ENCODE data around the gene SLAMF6. TPM values are rescaled to one million over a fixed set of nuclear protein-coding genes. Genes with fewer than 3 reads are reported as not detected.
"Not testable (repeated sequence)": the region's sequence is repeated elsewhere in the genome, so short reads cannot be mapped to it uniquely, and the experiment has no call there.

The SLAMF6 gene
- total and polyA plus RNA-seq, 2 donors from 2014 or later, result 5.5 TPM; not detected in 1

- Histone ChIP-seq H3K9me3 (ENCODE audit: control insufficient read depth in 2 of 3, insufficient read depth in 1 of 3, low read length in 3 of 3) (peaks cover 0 to 5% (median 4%) of the 10 kb centered on the region in 3 donors), H3K4me1 (ENCODE audit: control insufficient read depth in 2 of 3, insufficient read depth in 2 of 3, low read depth in 1 of 3, low read length in 3 of 3) (no peaks in the 10 kb centered on the region), H3K27me3 (ENCODE audit: control insufficient read depth, insufficient read depth, low read length) (no peaks in the 10 kb centered on the region), H3K9ac (ENCODE audit: low read length in 3 of 3) (no peak overlapping the region), H3K27ac (ENCODE audit: low read depth in 2 of 2, low read length in 2 of 2) (no peak overlapping the region), H3K4me3 (ENCODE audit: low read length in 3 of 3) (no peak overlapping the region), H3K36me3 (ENCODE audit: control insufficient read depth in 2 of 3, insufficient read depth in 3 of 3, low read length in 3 of 3) (no peaks in the 10 kb centered on the region)
- DNase-seq (no peak), FAIRE-seq (no peak)
- intact Hi-C loops (cut with DNase I), result no loop called here
- TF ChIP-seq CTCF (IDR thresholded peaks at IDR 0.05; ENCODE audit: borderline replicate concordance, extremely low read depth, insufficient read depth), result no peak
These were observed 12.0 kb upstream of the SLAMF6 start for GRCh38 chr1:160534823-160535605.

GRCh38 chr1:160532557-160532813 is 9.4 kb upstream of the SLAMF6 start:
- DNase-seq; H3K9me3 ChIP-seq (ENCODE audit: control insufficient read depth in 2 of 3, insufficient read depth in 1 of 3, low read length in 3 of 3); H3K4me3 ChIP-seq (ENCODE audit: low read length in 3 of 3); intact Hi-C loops (cut with DNase I); H3K27me3 ChIP-seq (ENCODE audit: control insufficient read depth, insufficient read depth, low read length); H3K27ac ChIP-seq (ENCODE audit: low read depth in 2 of 2, low read length in 2 of 2); FAIRE-seq; H3K4me1 ChIP-seq (ENCODE audit: control insufficient read depth in 2 of 3, insufficient read depth in 2 of 3, low read depth in 1 of 3, low read length in 3 of 3); H3K9ac ChIP-seq (ENCODE audit: low read length in 3 of 3); H3K36me3 ChIP-seq (ENCODE audit: control insufficient read depth in 2 of 3, insufficient read depth in 3 of 3, low read length in 3 of 3): not testable (repeated sequence)

- not testable (repeated sequence) for H3K27ac ChIP-seq (ENCODE audit: low read depth in 2 of 2, low read length in 2 of 2)
These were observed 8.9 kb upstream of the SLAMF6 start for GRCh38 chr1:160531809-160532556.

GRCh38 chr1:160529401-160529952 is 6.4 kb upstream of the SLAMF6 start:
- H3K27me3 ChIP-seq (ENCODE audit: control insufficient read depth, insufficient read depth, low read length); H3K27ac ChIP-seq (ENCODE audit: low read depth in 2 of 2, low read length in 2 of 2); FAIRE-seq; H3K9me3 ChIP-seq (ENCODE audit: control insufficient read depth in 2 of 3, insufficient read depth in 1 of 3, low read length in 3 of 3); DNase-seq; H3K4me1 ChIP-seq (ENCODE audit: control insufficient read depth in 2 of 3, insufficient read depth in 2 of 3, low read depth in 1 of 3, low read length in 3 of 3); H3K4me3 ChIP-seq (ENCODE audit: low read length in 3 of 3); H3K9ac ChIP-seq (ENCODE audit: low read length in 3 of 3); intact Hi-C loops (cut with DNase I); H3K36me3 ChIP-seq (ENCODE audit: control insufficient read depth in 2 of 3, insufficient read depth in 3 of 3, low read length in 3 of 3): not testable (repeated sequence)

More at GRCh38 chr1:160531809-160532556, 8.9 kb upstream of the SLAMF6 start:
- H3K27me3 ChIP-seq (ENCODE audit: control insufficient read depth, insufficient read depth, low read length); H3K4me1 ChIP-seq (ENCODE audit: control insufficient read depth in 2 of 3, insufficient read depth in 2 of 3, low read depth in 1 of 3, low read length in 3 of 3); intact Hi-C loops (cut with DNase I); H3K9me3 ChIP-seq (ENCODE audit: control insufficient read depth in 2 of 3, insufficient read depth in 1 of 3, low read length in 3 of 3); FAIRE-seq; H3K4me3 ChIP-seq (ENCODE audit: low read length in 3 of 3); H3K9ac ChIP-seq (ENCODE audit: low read length in 3 of 3); H3K36me3 ChIP-seq (ENCODE audit: control insufficient read depth in 2 of 3, insufficient read depth in 3 of 3, low read length in 3 of 3): not testable (repeated sequence)
- peak in 1 of 5 donors; percentile 68 for DNase-seq

GRCh38 chr1:160523789-160524188 is 734 bp upstream of the SLAMF6 start:
- H3K9ac ChIP-seq (ENCODE audit: low read length in 3 of 3); intact Hi-C loops (cut with DNase I); H3K9me3 ChIP-seq (ENCODE audit: control insufficient read depth in 2 of 3, insufficient read depth in 1 of 3, low read length in 3 of 3); H3K27me3 ChIP-seq (ENCODE audit: control insufficient read depth, insufficient read depth, low read length); FAIRE-seq; H3K4me3 ChIP-seq (ENCODE audit: low read length in 3 of 3); H3K4me1 ChIP-seq (ENCODE audit: control insufficient read depth in 2 of 3, insufficient read depth in 2 of 3, low read depth in 1 of 3, low read length in 3 of 3); H3K27ac ChIP-seq (ENCODE audit: low read depth in 2 of 2, low read length in 2 of 2); H3K36me3 ChIP-seq (ENCODE audit: control insufficient read depth in 2 of 3, insufficient read depth in 3 of 3, low read length in 3 of 3); DNase-seq: not testable (repeated sequence)
